NCI-H345 treated with DMSO at 0.1 percent for 48 hours (cell line): Measurements from ENCODE around the gene FAXDC2.

Source experiments
- DNase-seq: peaks from one replicate; lab custom pipeline; 2025; ENCODE audit not compliant: unreplicated experiment; lab: John Stamatoyannopoulos, UW

Gene FAXDC2

GRCh38 chr5:154801083-154801482, 49.3 kb downstream of the FAXDC2 start:
- DNase-seq: no peak

GRCh38 chr5:154800582-154800981, 49.8 kb downstream of the FAXDC2 start:
- no peak for DNase-seq

GRCh38 chr5:154797762-154798161, 52.6 kb downstream of the FAXDC2 start:
- no peak for DNase-seq

GRCh38 chr5:154795235-154795596, 55.2 kb downstream of the FAXDC2 start:
- no peak for DNase-seq

GRCh38 chr5:154794525-154795234, 55.7 kb downstream of the FAXDC2 start:
- no peak for DNase-seq

- no peak for DNase-seq
Observed at GRCh38 chr5:154793599-154794524, 56.5 kb downstream of the FAXDC2 start.

- no peak for DNase-seq
Observed at GRCh38 chr5:154791535-154791934, 58.9 kb downstream of the FAXDC2 start.

GRCh38 chr5:154788212-154788611, 62.2 kb downstream of the FAXDC2 start:
- no peak for DNase-seq

GRCh38 chr5:154786414-154786813, 64.0 kb downstream of the FAXDC2 start:
- DNase-seq: no peak

- DNase-seq: no peak
Observed at GRCh38 chr5:154784856-154785255, 65.5 kb downstream of the FAXDC2 start.

GRCh38 chr5:154783774-154784460, 66.5 kb downstream of the FAXDC2 start:
- no peak for DNase-seq

GRCh38 chr5:154782812-154783592, 67.4 kb downstream of the FAXDC2 start:
- no peak for DNase-seq

GRCh38 chr5:154782326-154782725, 68.1 kb downstream of the FAXDC2 start:
- DNase-seq: no peak

- no peak for DNase-seq
Observed at GRCh38 chr5:154780128-154780527, 70.3 kb downstream of the FAXDC2 start.

- no peak for DNase-seq
Observed at GRCh38 chr5:154779105-154779504, 71.3 kb downstream of the FAXDC2 start.

GRCh38 chr5:154778534-154778933, 71.9 kb downstream of the FAXDC2 start:
- DNase-seq: no peak

GRCh38 chr5:154776167-154776566, 74.2 kb downstream of the FAXDC2 start:
- no peak for DNase-seq

- no peak for DNase-seq
Observed at GRCh38 chr5:154773326-154773725, 77.1 kb downstream of the FAXDC2 start.

GRCh38 chr5:154771383-154771901, 79.0 kb downstream of the FAXDC2 start:
- DNase-seq: no peak

- no peak for DNase-seq
Observed at GRCh38 chr5:154770111-154770510, 80.3 kb downstream of the FAXDC2 start.
